Activated CD4-positive, alpha-beta T cell treated with anti-CD3 and anti-CD28 coated beads, Interleukin-2, amount 10 ng/mL, durations not matched to agents 24 days and 14 days (primary cell): ENCODE results near the gene MTMR4. TPM values are rescaled to one million over a fixed set of nuclear protein-coding genes. Genes with fewer than 3 reads are reported as not detected.
A peak's percentile ranks its signal among the peaks of the same experiment; 100 is the strongest.
"Not testable (repeated sequence)": the region's sequence is repeated elsewhere in the genome, so short reads cannot be mapped to it uniquely, and the experiment has no call there.

Experiments used
- DNase-seq: peaks from one replicate; pipeline ENCODE4 v3.0.0; 2022
- H3K27ac Mint-ChIP-seq: one replicate; pipeline ENCODE4 v1.8.0; 2022; ENCODE audit warnings: mild to moderate bottlenecking, mixed read lengths
- H3K27me3 Mint-ChIP-seq: one replicate; pipeline ENCODE4 v1.8.0; 2022; ENCODE audit warnings: mixed read lengths
- H3K36me3 Mint-ChIP-seq: one replicate; pipeline ENCODE4 v1.8.0; 2022; ENCODE audit warnings: low read depth, mild to moderate bottlenecking, mixed read lengths
- H3K4me1 Mint-ChIP-seq: one replicate; pipeline ENCODE4 v1.8.0; 2021; ENCODE audit warnings: mixed read lengths
- H3K4me3 Mint-ChIP-seq: one replicate; pipeline ENCODE4 v1.8.0; 2022; ENCODE audit warnings: mild to moderate bottlenecking, moderate library complexity, mixed read lengths
- H3K9me3 Mint-ChIP-seq: one replicate; pipeline ENCODE4 v1.8.0; 2021; ENCODE audit warnings: mixed read lengths
- intact Hi-C: fragments of 100-400 bp; cut with micrococcal nuclease; formaldehyde crosslinking; loops from one replicate; pipeline ENCODE4 v1.15.1; 2023
- total RNA-seq: library from RNA; stranded (reverse); gene quantifications from 2 replicates; pipeline ENCODE4 v1.2.3, GENCODE V29; 2022

Gene MTMR4
- total RNA-seq, 1 donor from 2014 or later, result 84.2 TPM

GRCh38 chr17:58498177-58498828, 16.1 kb downstream of the MTMR4 start:
- peaks cover 60% of the 10 kb centered on the region for H3K36me3 Mint-ChIP-seq
- H3K4me3 Mint-ChIP-seq, result no peak overlapping the region
- H3K4me1 Mint-ChIP-seq, result peaks cover 10% of the 10 kb centered on the region
- H3K9me3 Mint-ChIP-seq, result no peaks in the 10 kb centered on the region
- no peak for DNase-seq
- H3K27ac Mint-ChIP-seq, result no peak overlapping the region
- intact Hi-C loops, result no loop called here
- no peaks in the 10 kb centered on the region for H3K27me3 Mint-ChIP-seq

- Mint-ChIP-seq H3K4me1 (peaks cover 17% of the 10 kb centered on the region), H3K4me3 (no peak overlapping the region), H3K27ac (peak overlapping the region; percentile 11), H3K36me3 (peaks cover 77% of the 10 kb centered on the region), H3K9me3 (no peaks in the 10 kb centered on the region), H3K27me3 (no peaks in the 10 kb centered on the region)
- intact Hi-C loops, result no loop called here
- DNase-seq, result no peak
Measured at GRCh38 chr17:58493506-58493905, 20.9 kb downstream of the MTMR4 start.

GRCh38 chr17:58492238-58493121, 22.0 kb downstream of the MTMR4 start:
- Mint-ChIP-seq H3K27ac (peak overlapping the region; percentile 68), H3K27me3 (no peaks in the 10 kb centered on the region), H3K9me3 (no peaks in the 10 kb centered on the region), H3K36me3 (peaks cover 72% of the 10 kb centered on the region), H3K4me3 (no peak overlapping the region), H3K4me1 (peaks cover 17% of the 10 kb centered on the region)
- intact Hi-C loops, result no loop called here
- DNase-seq, result no peak

GRCh38 chr17:58491510-58492045, 22.9 kb downstream of the MTMR4 start:
- Mint-ChIP-seq H3K36me3 (peaks cover 64% of the 10 kb centered on the region), H3K27me3 (no peaks in the 10 kb centered on the region), H3K27ac (no peak overlapping the region), H3K4me3 (no peak overlapping the region), H3K9me3 (no peaks in the 10 kb centered on the region), H3K4me1 (peaks cover 17% of the 10 kb centered on the region)
- no peak for DNase-seq
- intact Hi-C loops, result no loop called here

- DNase-seq, result peak; percentile 53
- intact Hi-C loops, result no loop called here
- H3K4me1 Mint-ChIP-seq, result peaks cover 13% of the 10 kb centered on the region
- H3K27ac Mint-ChIP-seq, result no peak overlapping the region
- no peaks in the 10 kb centered on the region for H3K9me3 Mint-ChIP-seq
- no peaks in the 10 kb centered on the region for H3K27me3 Mint-ChIP-seq
- H3K36me3 Mint-ChIP-seq, result peaks cover 41% of the 10 kb centered on the region
- peak overlapping the region; percentile 7 for H3K4me3 Mint-ChIP-seq
Measured at GRCh38 chr17:58488428-58488890, 26.0 kb downstream of the MTMR4 start.

- intact Hi-C loops, result no loop called here
- peaks cover 7% of the 10 kb centered on the region for H3K4me1 Mint-ChIP-seq
- H3K27ac Mint-ChIP-seq, result no peak within 1 kb of the TSS
- H3K27me3 Mint-ChIP-seq, result no peaks in the 10 kb centered on the region
- H3K4me3 Mint-ChIP-seq, result peak within 1 kb of the TSS; percentile 37
- peaks cover 36% of the 10 kb centered on the region for H3K36me3 Mint-ChIP-seq
- DNase-seq, result peak; percentile 88
- H3K9me3 Mint-ChIP-seq, result no peaks in the 10 kb centered on the region
Measured at GRCh38 chr17:58487589-58488427, 26.6 kb downstream of the MTMR4 start, which contains the start of gene HSF5. TSS of gene HSF5 (minus strand) at chr17:58488408. CDS start at chr17:58488274, 134 bp downstream.

GRCh38 chr17:58484600-58484999, 29.8 kb downstream of the MTMR4 start:
- intact Hi-C loops, result no loop called here
- no peaks in the 10 kb centered on the region for H3K9me3 Mint-ChIP-seq
- no peak for DNase-seq
- no peak overlapping the region for H3K27ac Mint-ChIP-seq
- H3K4me3 Mint-ChIP-seq, result no peak overlapping the region
- peaks cover 10% of the 10 kb centered on the region for H3K36me3 Mint-ChIP-seq
- H3K27me3 Mint-ChIP-seq, result no peaks in the 10 kb centered on the region
- peaks cover 1% of the 10 kb centered on the region for H3K4me1 Mint-ChIP-seq

GRCh38 chr17:58481798-58482197, 32.6 kb downstream of the MTMR4 start:
- H3K27me3 Mint-ChIP-seq, H3K9me3 Mint-ChIP-seq, H3K4me1 Mint-ChIP-seq, H3K27ac Mint-ChIP-seq, H3K36me3 Mint-ChIP-seq, intact Hi-C loops, DNase-seq, H3K4me3 Mint-ChIP-seq: not testable (repeated sequence)

- intact Hi-C loops, result no loop called here
- Mint-ChIP-seq H3K27ac (no peak overlapping the region), H3K4me3 (no peak overlapping the region), H3K27me3 (peaks cover 3% of the 10 kb centered on the region), H3K36me3 (no peaks in the 10 kb centered on the region), H3K4me1 (no peaks in the 10 kb centered on the region), H3K9me3 (no peaks in the 10 kb centered on the region)
- no peak for DNase-seq
Measured at GRCh38 chr17:58480090-58480489, 34.3 kb downstream of the MTMR4 start.

GRCh38 chr17:58476812-58477211, 37.6 kb downstream of the MTMR4 start:
- Mint-ChIP-seq H3K36me3 (no peaks in the 10 kb centered on the region), H3K4me1 (peaks cover 2% of the 10 kb centered on the region), H3K27ac (no peak overlapping the region), H3K4me3 (no peak overlapping the region), H3K27me3 (peaks cover 3% of the 10 kb centered on the region), H3K9me3 (no peaks in the 10 kb centered on the region)
- intact Hi-C loops, result no loop called here
- no peak for DNase-seq

- intact Hi-C loops, result no loop called here
- Mint-ChIP-seq H3K36me3 (no peaks in the 10 kb centered on the region), H3K9me3 (no peaks in the 10 kb centered on the region), H3K27ac (no peak overlapping the region), H3K27me3 (peaks cover 3% of the 10 kb centered on the region), H3K4me3 (no peak overlapping the region), H3K4me1 (peaks cover 2% of the 10 kb centered on the region)
- DNase-seq, result no peak
Measured at GRCh38 chr17:58475985-58476384, 38.5 kb downstream of the MTMR4 start.

GRCh38 chr17:58470356-58470755, 44.1 kb downstream of the MTMR4 start:
- H3K9me3 Mint-ChIP-seq, result no peaks in the 10 kb centered on the region
- no peak overlapping the region for H3K27ac Mint-ChIP-seq
- H3K4me1 Mint-ChIP-seq, result peaks cover 2% of the 10 kb centered on the region
- no peaks in the 10 kb centered on the region for H3K27me3 Mint-ChIP-seq
- no peaks in the 10 kb centered on the region for H3K36me3 Mint-ChIP-seq
- H3K4me3 Mint-ChIP-seq, result no peak overlapping the region
- DNase-seq, result no peak
- intact Hi-C loops, result no loop called here

GRCh38 chr17:58468944-58469343, 45.5 kb downstream of the MTMR4 start:
- DNase-seq, result no peak
- no peak overlapping the region for H3K4me3 Mint-ChIP-seq
- intact Hi-C loops, result no loop called here
- H3K36me3 Mint-ChIP-seq, result no peaks in the 10 kb centered on the region
- H3K4me1 Mint-ChIP-seq, result peaks cover 2% of the 10 kb centered on the region
- no peaks in the 10 kb centered on the region for H3K27me3 Mint-ChIP-seq
- H3K9me3 Mint-ChIP-seq, result no peaks in the 10 kb centered on the region
- no peak overlapping the region for H3K27ac Mint-ChIP-seq
